Omental fat pad (tissue), 4 donors: ENCODE results near the gene PIK3C2G. TPM values are rescaled to one million over a fixed set of nuclear protein-coding genes. Genes with fewer than 3 reads are reported as not detected.

ENCODE experiments used
- ATAC-seq: fragments of 150-250 bp; one replicate; pipeline ENCODE4 v1.9.1; 2016; ENCODE audit warnings: mild to moderate bottlenecking, moderate library complexity; ENCODE audit not compliant: low FRiP score
- DNase-seq: peaks from one replicate; pipeline ENCODE4 v3.0.0-alpha.2; 2019; ENCODE audit warnings: low spot score
- CTCF ChIP-seq, 3 donors: fragments of 450-650 bp; IDR thresholded peaks; one replicate each; pipeline ENCODE4 v1.5.1; 2016 to 2017; ENCODE audit warnings: antibody characterized with exemption in 3 of 3, mild to moderate bottlenecking in 3 of 3, moderate library complexity in 2 of 3
- total RNA-seq, 4 donors: library from RNA; depleted of rRNA; stranded (reverse); fragments of >200 nt; gene quantifications; one replicate each; pipeline ENCODE4 v1.1.0, GENCODE V29; 2016

The PIK3C2G gene
- total RNA-seq, 4 donors from 2014 or later: 0.12 to 0.47 (median 0.19) TPM

GRCh38 chr12:18431771-18432170, 170.5 kb downstream of the PIK3C2G start:
- ATAC-seq: no peak
- no peak for TF ChIP-seq CTCF (IDR thresholded peaks at IDR 0.05)
- DNase-seq: no peak

- TF ChIP-seq CTCF (IDR thresholded peaks at IDR 0.05): no peak
- no peak for ATAC-seq
Observed at GRCh38 chr12:18432206-18432605, 170.9 kb downstream of the PIK3C2G start.

GRCh38 chr12:18436170-18436569, 174.9 kb downstream of the PIK3C2G start:
- DNase-seq (no peak), ATAC-seq (no peak)
- TF ChIP-seq CTCF (IDR thresholded peaks at IDR 0.05): no peak

More at GRCh38 chr12:18432206-18432605, 170.9 kb downstream of the PIK3C2G start:
- DNase-seq: no peak

- ATAC-seq: no peak
- no peak for DNase-seq
- no peak for TF ChIP-seq CTCF (IDR thresholded peaks at IDR 0.05)
Observed at GRCh38 chr12:18439541-18439940, 178.2 kb downstream of the PIK3C2G start.

- TF ChIP-seq CTCF (IDR thresholded peaks at IDR 0.05): no peak
- ATAC-seq (no peak), DNase-seq (no peak)
Observed at GRCh38 chr12:18443768-18444437, 182.6 kb downstream of the PIK3C2G start.

GRCh38 chr12:18446061-18446644, 184.8 kb downstream of the PIK3C2G start:
- TF ChIP-seq CTCF (IDR thresholded peaks at IDR 0.05): no peak
- ATAC-seq: no peak

GRCh38 chr12:18454330-18454729, 193.0 kb downstream of the PIK3C2G start:
- no peak for ATAC-seq
- no peak for TF ChIP-seq CTCF (IDR thresholded peaks at IDR 0.05)

More at GRCh38 chr12:18446061-18446644, 184.8 kb downstream of the PIK3C2G start:
- DNase-seq: no peak

More at GRCh38 chr12:18454330-18454729, 193.0 kb downstream of the PIK3C2G start:
- DNase-seq: no peak
